CD4-positive, alpha-beta T cell treated with Interleukin-2 at 100 ng/mL for 4 hours (primary cell): ENCODE measurements around the gene OR8D1.

Source experiments
- DNase-seq: peaks from one replicate; pipeline ENCODE4 v3.0.0-alpha.2; 2020; ENCODE audit warnings: low spot score

Gene OR8D1

DNA sequence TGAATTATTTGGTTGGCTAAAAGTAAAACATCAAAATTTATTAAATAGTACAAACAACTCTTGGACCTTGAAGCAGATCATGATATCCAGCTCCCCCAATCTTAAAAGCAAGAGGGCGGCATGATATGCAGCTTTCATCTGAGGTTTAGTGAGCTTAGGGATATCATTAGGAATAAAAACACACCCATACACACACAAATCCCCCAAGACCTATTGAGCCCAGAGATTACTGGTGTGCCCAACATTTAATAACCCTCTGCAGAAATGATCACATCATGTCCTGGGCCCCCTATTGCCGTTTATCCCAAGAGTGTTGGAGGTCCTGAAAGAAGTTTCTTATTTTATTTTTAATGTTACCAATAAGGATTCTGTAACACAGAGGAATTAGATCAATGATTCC lies at the start of gene OR8D1:
OR8D1 (minus strand) TSS at position 101 of the 400 bp plus-strand sequence. CDS start 3,183 bp downstream, outside the sequence.
- DNase-seq: no peak

DNA sequence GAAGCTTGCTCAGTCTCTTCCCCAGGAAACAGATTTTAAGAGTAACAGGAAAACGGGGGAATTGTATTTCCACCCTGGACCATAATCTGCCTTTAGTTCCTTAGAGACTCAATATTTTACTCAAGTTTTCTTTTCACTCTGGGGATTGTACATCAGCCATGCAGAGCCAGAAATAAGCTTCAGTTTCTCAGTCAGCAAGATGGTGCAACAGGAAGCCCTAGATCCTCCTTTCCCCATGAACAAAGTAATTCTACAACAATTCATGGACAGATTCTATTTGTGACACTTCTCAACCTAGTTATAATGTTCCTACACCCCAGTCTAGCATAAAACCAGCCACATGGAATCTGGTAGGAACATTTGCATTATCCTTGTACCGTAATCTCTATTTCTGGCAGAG lies 45.8 kb upstream of the OR8D1 start:
- no peak for DNase-seq

DNA sequence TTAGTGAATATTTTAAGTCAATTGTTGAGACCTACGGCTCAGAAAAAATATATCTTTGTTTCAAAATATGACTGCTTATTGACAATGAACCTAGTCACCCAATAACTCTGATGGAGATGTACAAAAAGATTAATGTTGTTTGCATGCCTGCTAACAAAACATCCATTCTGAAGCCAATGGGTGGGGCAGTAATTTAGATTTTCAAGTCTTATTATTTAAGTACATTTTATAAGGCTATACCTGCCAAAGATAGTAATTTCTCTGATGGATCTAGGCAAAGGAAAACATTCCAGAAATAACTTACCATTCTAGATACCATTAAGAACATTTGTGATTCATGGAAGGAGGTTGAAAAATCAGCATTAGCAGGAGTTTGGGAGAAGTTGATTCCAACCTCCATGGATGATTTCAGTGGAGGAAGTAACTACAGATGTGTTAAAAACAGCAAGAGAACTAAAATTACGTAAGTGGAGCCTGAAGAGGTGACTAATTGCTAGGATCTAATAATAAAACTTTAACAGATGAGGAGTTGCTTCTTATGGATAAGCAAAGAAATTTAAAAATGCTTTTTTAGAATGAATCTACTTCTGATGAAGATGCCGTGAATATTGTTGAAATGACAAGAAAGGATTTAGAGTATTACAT lies 32.7 kb upstream of the OR8D1 start:
- DNase-seq: no peak

DNA sequence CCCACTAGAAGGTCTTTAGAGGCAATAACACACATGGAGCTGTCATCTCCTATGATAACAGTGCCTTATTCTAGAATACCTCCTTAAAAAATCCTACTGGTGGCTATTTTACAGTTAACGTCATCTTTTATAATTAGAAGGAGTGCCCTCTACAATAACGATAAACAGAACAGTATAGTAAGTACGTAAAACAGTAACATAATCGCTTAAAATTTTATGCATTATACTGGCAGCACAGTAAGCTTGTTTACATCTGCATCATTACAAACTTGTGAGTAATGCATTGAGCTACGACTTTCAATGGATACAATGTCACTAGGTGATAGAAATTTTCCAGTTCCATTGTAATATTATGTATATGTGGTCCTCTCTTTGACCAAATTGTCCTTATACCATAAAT lies 30.6 kb upstream of the OR8D1 start:
- no peak for DNase-seq

DNA sequence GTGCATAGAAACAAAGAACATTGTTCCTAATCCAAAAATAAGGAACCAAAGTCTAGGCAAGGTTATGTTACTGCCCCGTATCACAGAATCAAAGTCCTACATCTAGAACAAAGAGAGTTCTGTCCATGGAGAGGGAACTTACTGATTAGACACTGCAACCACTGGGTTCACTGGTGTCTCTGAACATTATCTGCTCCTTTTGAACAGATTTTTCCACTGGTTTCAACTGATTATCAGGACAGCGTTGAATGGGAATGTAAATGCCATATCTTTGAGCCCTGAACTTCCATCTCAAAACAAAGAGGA lies 26.3 kb upstream of the OR8D1 start:
- DNase-seq: no peak

DNA sequence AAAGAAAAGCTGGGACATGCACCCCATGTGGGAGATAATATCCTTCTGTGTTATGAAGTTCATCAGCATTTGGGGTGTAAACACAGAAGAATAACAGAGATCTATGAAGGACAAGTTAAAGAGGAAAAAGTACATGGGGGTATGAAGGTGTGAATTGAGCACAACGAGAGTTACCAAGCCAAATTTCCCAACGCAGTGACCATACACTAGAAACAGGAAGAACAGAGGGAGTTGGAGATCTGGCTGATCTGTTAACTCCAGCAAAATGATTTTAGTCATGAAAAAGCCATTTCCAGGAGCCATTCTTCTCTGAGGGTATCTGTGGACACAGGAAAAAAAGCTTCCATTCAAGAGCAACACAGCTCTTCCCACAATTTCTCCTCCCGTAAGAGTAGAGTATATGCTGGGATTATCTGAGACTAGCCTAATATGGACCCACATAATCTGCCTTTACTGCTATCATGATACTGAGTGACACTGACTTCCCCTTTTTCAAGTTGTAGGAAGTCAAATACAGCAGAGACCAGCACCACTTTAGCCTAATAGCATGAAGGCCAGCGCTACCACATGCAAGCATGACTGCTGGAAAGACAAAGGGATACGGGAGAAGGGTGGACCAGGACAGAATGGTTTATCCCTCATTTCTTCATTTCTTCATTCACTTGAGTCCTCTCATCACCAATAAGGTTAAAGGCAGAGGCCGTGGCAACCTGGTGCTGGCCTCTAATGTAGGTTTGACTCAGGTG lies 25.8 kb upstream of the OR8D1 start:
- DNase-seq: no peak

DNA sequence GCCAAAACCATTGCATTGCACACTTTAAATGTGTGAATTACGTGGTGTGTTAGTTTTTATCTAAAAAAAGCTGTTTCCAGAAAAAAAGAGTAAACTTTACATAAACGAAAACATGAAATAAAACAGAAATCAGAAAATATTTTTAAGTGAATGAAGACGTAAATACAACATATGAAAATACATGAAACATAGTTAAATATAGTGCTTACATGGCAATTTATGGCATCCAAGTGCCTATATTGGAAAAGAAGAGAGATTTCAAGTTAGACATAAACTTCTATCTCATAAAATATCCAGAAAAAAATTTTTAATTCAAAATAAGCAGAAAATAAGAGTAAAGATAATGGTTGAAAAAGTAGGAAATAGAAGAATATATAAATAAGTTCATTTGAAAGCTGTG lies 18.1 kb upstream of the OR8D1 start:
- no peak for DNase-seq

DNA sequence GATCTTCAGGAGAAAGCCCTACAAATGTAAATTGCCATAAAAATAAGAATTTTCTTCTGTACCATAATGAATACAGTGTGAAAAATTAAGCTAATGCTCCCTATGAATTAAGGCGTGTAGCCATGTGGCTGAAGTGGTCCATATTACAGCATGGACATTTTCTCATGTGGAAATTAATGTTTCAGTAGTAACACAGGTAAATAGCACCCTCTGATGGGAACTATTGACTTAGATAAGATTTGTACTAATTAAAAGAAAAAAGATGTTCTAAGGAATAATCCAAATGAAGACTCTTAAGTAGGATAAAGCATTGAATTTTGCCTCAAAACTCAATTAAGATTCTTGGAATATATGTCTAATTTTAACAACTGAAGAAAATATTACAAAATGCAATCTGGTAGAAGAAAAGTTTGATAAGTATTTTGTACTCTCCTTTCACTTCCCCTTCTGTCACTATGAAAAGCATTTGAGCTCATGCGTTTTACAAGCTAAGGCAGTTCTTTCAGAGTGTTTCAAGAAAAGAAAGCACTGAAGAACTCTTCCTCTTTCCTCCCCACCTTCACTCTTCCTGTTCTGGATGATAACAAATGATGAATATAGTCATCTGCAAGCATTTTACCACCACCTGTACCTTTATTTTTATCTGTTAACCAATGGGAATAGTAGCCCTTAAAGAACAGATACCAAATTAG lies 16.2 kb upstream of the OR8D1 start:
- DNase-seq: no peak

DNA sequence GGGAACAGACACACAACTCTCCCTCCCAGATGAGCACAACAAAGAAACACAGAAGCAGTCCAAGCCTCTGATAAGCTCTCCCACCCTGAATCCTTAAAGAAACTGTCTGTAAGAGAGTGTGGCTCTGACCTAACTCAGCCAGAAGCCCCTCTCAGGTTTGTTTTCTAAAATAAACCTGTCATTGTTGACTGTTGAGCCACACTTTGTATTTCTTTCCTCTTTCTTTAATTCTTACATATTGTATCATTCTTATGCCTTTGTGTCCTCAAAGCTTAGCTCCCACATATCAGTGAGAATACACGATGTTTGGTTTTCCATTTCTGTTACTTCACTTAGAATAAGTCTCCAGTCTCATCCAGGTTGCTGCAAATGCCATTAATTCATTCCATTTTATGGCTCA lies 14.0 kb upstream of the OR8D1 start:
- DNase-seq: no peak

DNA sequence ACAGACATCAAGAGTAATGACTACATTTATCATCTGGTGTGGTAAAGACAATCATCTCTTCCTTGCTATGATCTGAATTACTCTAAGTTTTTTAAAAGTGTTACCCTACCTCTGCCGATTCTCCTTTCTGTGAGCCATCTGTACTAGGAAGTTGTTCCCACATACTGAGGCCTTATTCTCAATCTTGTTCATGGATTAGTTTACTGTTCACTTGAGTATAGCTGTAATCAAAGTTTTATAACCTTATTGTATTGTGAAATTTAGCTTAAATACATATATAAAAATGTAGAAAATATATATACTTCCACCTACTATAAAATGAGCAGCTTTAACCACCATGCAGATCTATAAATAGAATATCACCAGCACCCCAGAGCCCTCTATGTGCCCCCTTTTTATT lies 8.6 kb upstream of the OR8D1 start:
- no peak for DNase-seq

DNA sequence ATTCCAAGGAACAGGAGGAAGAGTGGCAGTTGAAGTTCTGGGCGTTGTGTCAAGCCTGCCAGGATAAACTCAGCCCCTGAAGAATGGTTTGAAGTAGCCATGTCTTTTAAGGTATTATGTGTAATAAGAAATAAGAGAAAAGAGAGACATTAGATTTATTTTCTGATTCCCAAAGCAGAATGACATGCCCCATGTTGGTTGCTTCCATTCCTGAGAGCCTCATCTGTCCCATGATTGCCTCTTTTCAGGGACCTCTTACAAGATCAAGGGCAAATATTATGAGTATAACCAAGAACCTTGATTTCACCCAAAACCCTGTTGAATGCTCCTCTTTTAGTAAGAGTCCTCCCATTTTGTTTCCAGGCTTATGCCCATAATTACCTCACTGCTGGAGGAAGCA lies 6.3 kb upstream of the OR8D1 start, which contains the start of gene OR8D2:
OR8D2 (minus strand) TSS at position 101 of the 400 bp plus-strand sequence; CDS start at position 101, 0 bp downstream.
- DNase-seq: no peak

DNA sequence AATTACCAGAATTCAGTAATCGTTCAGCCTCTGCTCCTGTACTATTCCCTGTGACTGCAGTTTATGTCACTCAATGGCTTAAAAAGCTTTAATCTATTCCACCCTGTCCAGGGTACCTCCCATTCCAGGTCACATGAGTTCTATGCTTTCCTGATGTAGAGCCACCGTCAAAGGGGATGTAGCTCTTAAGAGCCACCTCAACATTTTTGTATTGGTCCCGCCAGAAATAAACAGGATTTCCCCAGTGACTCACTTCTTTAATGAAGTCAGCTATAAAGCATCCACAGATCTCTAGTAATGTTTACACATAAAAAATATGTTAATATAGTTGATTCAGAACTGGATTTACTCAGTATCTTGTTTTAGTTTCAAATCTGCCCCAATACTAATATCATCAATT lies 1.3 kb upstream of the OR8D1 start:
- no peak for DNase-seq

DNA sequence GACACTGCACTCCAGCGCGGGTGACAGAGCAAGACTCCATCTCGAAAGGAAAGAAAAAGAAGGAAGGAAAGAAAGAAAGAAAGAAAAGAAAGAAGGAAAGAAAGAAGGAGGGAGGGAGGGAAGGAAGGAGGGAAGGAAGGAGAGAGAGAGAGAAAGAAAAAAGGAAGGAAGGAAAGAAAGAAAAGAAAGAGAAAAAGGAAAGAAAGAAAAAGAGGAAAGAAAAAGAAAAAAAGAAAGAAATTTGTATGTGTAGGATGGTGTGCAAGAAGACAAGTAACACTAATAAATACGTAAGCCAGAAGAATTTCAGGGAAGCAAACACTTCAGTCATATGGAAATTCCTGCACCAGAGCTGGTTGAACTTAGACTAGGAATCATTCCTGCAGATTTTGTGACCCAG lies 618 bp downstream of the OR8D1 start:
- DNase-seq: no peak

DNA sequence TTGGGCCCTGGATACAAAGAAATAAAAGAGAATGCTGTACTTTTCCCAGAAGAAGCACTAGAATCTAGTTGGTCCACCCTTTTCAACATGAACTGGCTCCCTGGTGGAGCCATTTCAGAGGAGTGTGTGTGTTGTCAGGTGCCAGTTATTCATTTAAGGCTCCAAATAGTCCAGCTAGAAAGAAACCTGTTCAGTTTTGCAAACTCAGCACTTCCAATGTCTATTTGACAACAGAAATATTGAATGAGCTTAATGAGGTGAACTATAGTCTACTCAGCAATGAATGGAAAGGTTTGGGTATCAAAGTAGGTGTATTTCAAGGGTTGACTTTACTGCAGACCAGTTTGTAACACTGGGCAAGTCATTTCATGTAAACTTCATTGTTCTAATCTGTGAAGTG lies 2.1 kb downstream of the OR8D1 start:
- DNase-seq: no peak

DNA sequence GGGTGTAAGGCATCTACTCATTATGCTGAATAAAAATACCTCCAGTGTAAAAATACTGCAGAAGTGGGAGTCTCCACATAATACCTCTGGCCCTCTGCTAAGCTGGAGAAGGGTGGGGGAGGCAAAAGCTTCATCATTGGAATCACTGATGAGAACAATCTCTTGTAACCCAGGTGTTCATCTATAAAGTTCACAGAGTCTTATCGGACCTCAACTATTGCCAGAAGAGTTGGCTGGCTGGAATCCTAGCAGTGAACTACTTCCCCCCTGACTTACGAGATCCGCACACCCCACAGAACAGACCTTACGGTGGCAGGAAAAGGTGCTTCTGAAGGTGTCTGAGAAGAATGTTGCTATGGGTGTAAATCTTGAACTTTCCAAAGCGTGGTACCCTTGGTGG lies 2.5 kb downstream of the OR8D1 start:
- DNase-seq: no peak

DNA sequence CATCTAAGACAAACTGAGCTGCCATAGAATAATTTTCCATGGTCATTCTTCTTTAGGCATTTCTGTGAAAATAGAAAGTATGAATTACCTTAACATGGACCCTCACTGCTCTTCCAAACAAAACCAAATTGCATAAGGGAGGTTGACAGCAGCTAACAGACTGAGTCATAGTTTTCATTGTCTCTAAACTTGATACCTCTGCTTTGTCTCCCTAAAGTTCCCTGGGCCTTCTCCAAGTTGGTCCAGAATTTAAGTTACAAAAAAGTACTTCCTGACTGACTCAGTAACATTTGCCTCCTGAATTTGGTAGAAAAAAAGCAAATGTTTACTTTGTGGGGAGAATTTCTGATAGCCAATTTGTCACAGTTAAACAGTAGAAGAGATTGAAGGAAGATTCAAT lies 3.0 kb downstream of the OR8D1 start:
- no peak for DNase-seq

DNA sequence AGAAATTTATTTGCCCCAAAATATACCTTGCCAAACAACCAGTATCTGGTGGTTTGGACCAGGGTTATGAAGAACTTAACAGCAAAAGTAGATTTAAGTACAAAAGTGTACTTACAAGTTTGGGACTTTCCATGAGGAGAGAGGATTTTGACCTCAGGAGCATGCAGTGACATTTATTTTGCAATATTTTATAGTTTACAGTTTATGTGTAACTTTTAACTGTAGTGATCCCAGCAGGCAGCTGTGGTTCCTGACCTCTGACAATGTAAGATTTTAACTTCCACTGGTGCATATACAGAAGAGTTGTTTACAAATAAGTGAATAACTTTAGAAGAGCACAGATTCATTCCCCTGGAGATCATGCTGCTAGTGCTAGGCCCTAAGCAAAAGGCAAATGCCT lies 6.7 kb downstream of the OR8D1 start:
- DNase-seq: no peak

DNA sequence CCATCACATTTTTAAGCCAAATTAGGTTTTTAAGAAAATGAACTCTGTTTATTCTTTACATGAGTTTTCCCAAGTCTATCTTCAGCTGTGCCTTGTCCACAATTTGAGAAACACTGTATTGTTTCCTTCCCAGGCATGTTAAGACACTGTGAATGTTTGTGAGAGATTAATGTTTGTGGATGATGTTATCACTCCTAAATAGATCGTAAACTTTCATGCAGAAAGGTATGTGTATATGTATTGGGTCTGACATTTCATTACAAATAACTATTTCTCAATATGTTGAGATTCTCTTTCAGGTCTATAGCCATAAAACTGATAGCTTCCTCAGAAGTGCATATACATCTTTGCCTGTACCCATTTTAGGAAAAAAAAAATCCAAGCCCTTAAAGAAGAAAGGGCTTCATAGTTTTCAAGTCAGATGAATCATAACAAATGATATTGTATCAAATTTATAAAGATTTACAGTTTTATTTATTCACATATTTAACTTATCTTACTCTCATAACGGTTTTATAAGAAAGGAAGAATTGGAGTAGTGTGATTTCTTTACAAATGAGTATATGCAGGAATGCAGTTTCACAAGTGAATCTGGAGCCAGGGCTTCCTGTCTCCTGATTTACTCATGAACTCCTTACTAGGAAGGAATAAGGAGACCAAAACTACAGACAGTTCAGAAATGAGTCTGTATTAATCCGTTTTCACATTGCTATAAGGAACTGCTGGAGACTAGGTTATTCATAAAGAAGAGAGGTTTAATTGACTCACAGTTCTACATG lies 11.2 kb downstream of the OR8D1 start:
- DNase-seq: no peak

DNA sequence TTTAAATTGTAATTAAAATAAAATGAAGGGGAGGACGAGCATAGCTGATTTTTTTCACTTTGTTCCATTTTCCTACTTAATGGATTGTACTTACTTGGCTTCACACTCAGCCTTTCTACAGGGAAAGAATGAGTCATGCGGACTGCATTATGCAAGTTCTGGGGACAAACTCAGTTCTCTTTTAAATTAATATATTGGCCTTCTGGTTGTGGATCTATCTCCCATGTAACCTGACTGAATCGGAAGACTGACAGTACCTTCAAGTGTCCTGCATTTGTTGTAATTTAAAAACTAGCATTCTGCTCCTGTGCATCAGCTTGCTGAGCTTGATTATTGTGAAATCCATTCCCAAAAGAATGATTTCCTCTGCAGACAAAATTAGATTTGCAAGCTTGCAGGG lies 12.2 kb downstream of the OR8D1 start:
- no peak for DNase-seq

DNA sequence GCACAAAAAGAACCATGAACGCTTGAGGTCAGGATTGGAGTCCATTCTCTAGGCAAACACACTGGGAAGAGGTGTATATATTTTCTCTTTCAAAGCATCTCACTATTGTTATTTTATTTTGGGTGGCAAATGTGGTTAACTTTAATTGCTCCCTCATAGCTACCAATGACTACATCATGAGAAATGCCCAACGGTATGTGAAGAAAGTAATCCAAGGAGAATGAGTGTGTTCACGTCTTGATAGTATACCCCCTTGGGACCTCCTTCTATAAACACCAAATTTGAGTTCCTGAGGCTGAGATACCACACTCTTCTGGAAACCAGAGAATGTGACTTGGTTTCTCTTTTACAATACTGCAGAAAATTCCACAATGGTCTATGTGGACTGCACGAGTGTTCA lies 15.8 kb downstream of the OR8D1 start:
- DNase-seq: no peak

DNA sequence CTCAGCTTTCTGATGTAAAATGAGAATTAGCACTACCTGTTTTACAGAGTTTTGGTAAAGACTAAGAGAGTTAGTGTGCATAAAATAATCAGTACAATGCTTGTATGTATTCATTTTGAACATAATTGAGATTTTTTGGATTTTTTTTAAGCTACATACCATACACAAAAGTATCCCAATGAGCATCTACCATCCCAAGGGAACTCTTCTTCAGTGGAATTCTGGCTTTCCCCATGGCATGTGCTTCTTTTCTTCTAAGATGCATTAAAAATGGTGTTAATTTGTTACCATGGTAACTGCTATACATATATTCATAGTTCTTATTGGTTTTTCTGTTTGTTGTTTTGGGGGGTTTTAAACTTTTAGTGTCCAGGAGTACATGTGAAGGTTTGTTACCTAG lies 17.7 kb downstream of the OR8D1 start:
- no peak for DNase-seq

DNA sequence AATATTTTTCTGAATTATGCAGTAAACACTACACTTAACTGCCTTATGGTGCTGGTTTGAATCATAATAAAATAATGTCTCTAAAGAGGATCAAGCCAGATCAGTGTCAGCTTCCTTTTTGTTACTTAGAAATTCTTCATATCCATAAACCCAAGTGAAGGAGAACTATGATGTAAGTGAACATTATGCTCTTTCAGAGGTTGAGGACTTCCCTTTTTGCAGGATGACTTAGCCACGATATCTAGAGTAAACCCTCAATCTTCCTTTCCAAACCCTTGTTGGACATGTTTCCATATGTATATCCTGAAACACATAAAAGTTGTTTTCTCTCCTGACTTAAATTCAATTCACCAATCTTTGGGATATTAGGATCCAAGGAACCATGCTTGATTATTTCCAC lies 19.1 kb downstream of the OR8D1 start:
- DNase-seq: no peak
